ENCODE data around the gene WRNIP1. TPM values are rescaled to one million over a fixed set of nuclear protein-coding genes. Genes with fewer than 3 reads are reported as not detected.

WRNIP1 gene
- total and polyA plus RNA-seq, 2 of the 13 experiments (the other 11 are each of a cell fraction or from before 2014, with no cell fraction given) = 77.7 to 90.3 TPM

- TF ChIP-seq XRCC5 (optimal IDR thresholded peaks at IDR 0.05; ENCODE audit: low read length) (peak; percentile 34), ZNF547 (CRISPR knock-in tag; IDR thresholded peaks at IDR 0.05) (no peak), SMC3 (IDR thresholded peaks at IDR 0.05; ENCODE audit: low read length) (0 out of 2 replicates have a peak, but pooled peaks have one; percentile 34), ZHX1 (CRISPR knock-in tag; IDR thresholded peaks at IDR 0.05; ENCODE audit: low read depth) (peak; percentile 28; the same call in 1 of the 2 replicates), NR2F6 (IDR thresholded peaks at IDR 0.05) (no peak), NR2F6 (CRISPR knock-in tag; IDR thresholded peaks at IDR 0.05) (no peak), FOXA3 (CRISPR knock-in tag; IDR thresholded peaks at IDR 0.05) (0 out of 2 replicates have a peak, but pooled peaks have one; percentile 8), ZNF639 (CRISPR knock-in tag; conservative IDR thresholded peaks at IDR 0.05) (no peak), ZNF710 (CRISPR knock-in tag; IDR thresholded peaks at IDR 0.05; ENCODE audit: borderline replicate concordance) (no peak), ZNF160 (CRISPR knock-in tag; IDR thresholded peaks at IDR 0.05) (no peak), ELF3 (CRISPR knock-in tag; IDR thresholded peaks at IDR 0.05) (0 out of 2 replicates have a peak, but pooled peaks have one; percentile 13), KAT7 (CRISPR knock-in tag; IDR thresholded peaks at IDR 0.05; ENCODE audit: borderline replicate concordance) (no peak), EP300 (IDR thresholded peaks at IDR 0.05; ENCODE audit: low read depth in 2 of 2, low read length in 2 of 2) (peak in 1 of 2 experiments; percentile 5; a peak in 1 of 4 replicates), EP300 (CRISPR knock-in tag; IDR thresholded peaks at IDR 0.05; ENCODE audit: borderline replicate concordance) (no peak), SAP130 (CRISPR knock-in tag; IDR thresholded peaks at IDR 0.05; ENCODE audit: low read depth) (peak; percentile 26; the same call in 1 of the 2 replicates), SOX6 (IDR thresholded peaks at IDR 0.05) (no peak), SOX6 (CRISPR knock-in tag; IDR thresholded peaks at IDR 0.05) (peak; percentile 25; the same call in 1 of the 2 replicates), HNF1B (CRISPR knock-in tag; IDR thresholded peaks at IDR 0.05) (peak; percentile 43; the same call in 1 of the 2 replicates), ARID5B (CRISPR knock-in tag; IDR thresholded peaks at IDR 0.05) (peak; percentile 61)
These were observed 20.9 kb upstream of the WRNIP1 start (continued) for GRCh38 chr6:2744209-2744771.

Data from HepG2 (cell line).